HG03558 (cell line): ENCODE results near the gene DIS3L2.

ENCODE experiments used
- ATAC-seq: cut with Tn5 transposase; IDR thresholded peaks from one replicate; pipeline ENCODE4 v1.9.1; 2021; ENCODE audit warnings: moderate number of reproducible peaks; ENCODE audit not compliant: unreplicated experiment; ENCODE audit errors: extremely low read depth

Gene DIS3L2, protein sequence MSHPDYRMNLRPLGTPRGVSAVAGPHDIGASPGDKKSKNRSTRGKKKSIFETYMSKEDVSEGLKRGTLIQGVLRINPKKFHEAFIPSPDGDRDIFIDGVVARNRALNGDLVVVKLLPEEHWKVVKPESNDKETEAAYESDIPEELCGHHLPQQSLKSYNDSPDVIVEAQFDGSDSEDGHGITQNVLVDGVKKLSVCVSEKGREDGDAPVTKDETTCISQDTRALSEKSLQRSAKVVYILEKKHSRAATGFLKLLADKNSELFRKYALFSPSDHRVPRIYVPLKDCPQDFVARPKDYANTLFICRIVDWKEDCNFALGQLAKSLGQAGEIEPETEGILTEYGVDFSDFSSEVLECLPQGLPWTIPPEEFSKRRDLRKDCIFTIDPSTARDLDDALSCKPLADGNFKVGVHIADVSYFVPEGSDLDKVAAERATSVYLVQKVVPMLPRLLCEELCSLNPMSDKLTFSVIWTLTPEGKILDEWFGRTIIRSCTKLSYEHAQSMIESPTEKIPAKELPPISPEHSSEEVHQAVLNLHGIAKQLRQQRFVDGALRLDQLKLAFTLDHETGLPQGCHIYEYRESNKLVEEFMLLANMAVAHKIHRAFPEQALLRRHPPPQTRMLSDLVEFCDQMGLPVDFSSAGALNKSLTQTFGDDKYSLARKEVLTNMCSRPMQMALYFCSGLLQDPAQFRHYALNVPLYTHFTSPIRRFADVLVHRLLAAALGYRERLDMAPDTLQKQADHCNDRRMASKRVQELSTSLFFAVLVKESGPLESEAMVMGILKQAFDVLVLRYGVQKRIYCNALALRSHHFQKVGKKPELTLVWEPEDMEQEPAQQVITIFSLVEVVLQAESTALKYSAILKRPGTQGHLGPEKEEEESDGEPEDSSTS

DNA sequence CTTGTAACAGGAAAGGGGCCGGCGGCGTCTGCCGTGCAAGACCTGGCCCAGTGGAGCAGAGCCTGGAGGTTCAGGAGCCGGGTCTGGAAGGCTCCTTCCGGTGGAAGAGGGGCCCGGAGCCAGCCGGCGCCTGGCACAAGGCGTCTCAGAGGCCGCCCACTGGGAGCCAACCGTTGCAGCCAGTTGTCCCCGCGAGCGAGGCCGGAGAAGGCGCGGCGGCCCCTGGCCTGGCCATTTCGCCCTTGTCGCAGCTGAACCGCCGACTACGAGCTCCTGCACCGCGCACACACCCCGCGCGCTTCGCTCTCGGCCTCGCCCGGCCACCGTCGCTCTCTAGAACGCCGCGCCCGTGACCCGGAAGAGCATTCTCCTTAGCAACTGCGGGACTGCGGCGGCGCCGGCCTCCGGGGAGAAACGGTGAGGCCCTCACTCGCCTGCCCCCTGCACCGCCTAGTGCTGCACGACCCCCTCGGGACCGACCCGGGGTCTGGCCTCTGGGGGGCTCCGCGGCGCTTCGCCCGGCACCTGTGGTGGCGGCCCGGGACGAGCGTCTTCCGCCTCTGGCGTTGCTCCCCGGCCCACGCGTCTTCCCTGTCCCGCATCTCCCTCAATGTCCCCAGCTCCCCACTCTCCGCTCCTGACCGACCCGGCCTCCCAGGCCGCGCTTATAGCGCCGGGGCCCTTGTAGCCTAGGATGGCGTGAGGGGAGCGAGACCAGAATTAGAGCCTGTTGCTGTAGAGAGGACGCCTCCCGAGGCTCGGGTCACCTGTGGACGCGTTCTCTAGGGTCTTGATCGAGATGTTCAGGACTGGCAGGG lies at the start of gene DIS3L2:
DIS3L2 (plus strand) TSS at position 365 of the 818 bp plus-strand sequence. CDS start 53,215 bp downstream, outside the sequence.
- ATAC-seq, result peak; percentile 79

DNA sequence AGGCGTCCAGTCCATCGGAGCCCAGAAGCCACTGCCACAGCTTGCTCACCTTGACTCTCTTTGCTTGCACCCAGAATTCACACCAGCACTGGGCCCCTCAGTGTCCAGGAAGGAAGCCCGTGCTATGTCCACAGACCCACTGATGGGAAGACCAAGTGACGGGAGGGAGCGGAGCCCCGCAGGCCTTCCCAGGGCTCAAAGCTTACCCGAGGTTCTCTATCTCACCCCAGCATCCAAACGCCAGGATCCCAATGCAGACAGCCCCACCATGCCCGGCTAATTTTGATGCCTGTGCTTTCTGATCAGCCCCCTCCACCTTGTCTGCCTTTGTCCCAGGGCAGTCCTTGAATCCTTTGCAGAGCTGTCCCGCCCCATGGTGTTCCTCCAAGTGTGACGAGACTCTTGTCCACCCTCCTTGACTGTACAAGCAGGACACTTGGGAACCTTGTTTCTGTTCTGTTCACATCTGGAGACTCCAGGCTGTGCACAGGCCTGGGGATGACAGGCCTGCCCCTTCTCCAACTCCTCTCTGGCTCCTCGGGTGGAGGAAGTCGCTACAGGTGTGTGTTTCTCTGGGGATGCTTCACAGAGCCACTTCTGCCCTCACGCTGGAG lies 47.3 kb upstream of the DIS3L2 start:
- ATAC-seq, result no peak

DNA sequence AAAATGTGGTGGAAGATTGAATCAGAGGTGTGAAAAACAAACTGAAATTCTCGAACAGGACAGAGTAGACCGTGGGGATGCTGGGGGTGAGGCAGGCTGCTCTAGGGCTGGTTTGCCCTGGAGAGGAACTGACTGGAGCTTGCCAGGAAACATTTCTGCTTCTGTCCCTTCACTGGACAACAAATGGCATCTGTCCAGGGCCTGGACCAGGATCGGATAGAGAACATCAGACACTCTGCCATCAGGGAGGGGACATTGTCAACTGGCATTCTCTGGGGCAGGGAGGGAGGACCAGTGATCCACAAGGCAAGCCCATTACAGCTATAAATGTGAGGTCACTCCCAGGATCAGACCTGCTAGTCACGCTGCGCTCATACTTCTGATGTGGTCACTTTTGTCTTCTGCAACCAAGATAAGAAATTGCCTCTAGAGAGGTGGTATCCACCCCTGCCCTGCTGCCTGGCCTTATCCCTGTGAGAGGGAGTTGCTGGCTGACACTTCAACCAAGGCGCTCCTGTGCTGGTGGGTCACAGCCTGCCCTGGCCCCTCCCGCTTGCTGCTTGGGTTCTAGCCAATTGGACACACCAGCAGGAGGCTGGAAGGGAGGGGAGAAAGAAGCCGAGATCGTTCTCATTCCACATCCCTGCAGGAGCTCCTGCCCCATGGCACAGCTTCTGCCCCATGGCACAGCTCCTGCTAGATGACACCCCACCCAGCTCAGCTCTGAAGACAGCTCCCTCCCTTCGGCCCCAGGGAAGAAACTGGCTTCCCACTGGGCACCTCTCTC lies 44.0 kb upstream of the DIS3L2 start:
- ATAC-seq, result no peak

DNA sequence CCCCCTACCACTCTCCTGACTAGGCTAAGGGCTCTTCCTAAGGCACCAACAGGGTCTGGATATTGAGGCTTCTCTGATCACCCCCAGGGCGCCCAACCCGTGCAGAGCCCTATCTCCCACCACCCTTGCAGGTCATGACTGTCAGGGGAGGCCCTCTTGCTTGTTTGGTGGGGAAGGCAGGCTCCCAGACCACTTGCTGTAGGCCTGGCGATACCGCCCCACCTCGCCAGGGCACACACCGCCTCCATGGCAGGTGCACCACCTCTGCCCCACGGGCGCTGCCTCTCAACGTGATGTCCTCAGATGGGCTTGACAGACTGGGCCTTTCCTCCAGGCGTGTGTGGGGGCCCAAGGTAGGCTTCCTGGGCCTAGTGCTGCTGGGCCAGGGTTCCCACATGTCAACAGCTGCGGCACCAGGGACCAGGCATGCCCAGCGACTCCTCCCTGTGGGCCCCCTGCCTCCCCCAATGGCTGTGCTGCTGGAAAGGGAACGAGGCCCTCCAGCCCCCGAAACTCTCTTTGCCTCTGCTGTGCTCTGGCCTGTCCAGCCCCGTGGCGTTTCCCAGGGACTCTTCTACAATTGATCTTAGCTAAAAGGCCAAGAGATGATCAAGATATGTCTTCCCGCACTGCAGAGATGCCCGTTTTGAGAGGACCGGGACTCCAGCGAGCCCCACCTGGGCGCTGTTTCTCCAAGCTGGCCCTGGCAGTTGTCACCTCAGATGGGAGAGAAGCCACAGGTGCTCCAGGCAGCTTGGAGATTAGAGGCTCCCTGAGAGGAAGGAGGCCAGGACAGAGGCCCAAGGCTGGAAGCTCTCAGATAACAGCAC lies 42.8 kb upstream of the DIS3L2 start:
- ATAC-seq, result no peak

DNA sequence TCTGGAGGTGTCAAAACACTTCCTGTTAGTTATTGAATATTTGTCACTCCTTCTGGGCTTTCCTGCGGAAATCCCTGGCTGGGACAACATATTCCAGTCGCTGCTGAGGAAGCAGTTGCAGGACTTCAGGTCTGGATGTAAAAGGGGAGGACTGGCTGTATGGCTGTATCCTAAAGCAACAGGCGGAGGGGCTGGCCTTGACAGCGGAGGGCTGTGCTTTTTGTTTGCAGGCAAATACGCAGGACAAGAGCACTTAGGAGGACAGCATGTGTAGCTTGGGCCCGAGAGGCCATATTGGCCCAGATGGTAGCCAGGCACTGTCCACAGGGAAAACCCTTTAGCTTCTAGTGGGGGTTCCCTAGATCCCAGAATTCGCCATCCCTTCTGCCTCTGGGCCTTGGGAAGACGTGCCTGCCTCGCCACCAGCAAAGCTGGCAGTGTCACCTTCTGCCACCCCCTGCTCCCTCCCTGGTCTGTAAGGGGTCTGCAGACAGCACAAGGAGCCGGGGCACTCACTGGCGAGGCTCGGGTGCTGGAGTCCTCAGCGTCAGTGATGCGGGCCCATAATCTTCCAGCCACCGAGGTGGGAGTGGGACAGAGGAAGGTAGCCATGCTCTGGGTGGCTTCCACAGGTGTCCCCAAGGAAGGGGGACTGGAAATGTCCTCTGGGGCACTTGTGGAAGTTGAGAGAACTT lies 42.0 kb upstream of the DIS3L2 start:
- no peak for ATAC-seq

DNA sequence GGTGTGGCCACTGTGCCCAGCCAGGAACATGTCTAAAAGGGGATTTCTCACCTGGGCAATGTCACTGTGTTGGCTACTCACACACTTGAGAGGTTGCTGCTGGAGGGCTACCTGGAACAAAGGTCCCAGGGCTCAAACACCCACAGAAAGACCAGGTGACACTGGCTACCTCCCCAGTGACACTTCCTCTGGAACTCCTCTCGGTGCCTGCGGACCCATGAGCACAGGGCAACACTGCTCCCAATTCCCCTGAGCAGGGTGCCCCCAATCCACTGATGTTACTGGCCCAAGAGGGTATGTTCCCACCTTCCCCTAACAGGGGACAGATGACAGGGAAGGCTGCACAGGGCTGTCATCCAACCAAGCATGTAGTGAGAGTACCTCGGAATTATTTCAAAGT lies 41.1 kb upstream of the DIS3L2 start:
- ATAC-seq, result no peak

DNA sequence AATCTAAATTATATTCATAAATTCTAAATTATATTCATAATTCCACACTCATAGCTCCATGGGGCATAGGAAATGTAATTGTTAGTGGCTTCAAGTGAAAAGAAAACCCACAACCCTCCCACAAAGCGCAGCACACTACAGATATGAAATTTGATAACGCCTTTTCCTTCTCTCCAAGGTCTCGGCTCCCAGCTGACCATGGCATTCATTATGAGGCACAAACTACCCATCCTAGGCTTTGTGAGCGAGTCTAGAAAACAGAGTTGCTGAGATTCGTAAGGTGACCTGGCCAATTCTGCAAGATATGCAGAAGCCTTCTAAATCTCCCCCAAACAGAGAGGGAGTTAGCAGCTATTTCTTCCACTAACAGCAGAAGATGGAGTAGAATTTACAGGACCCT lies 40.7 kb upstream of the DIS3L2 start:
- no peak for ATAC-seq

DNA sequence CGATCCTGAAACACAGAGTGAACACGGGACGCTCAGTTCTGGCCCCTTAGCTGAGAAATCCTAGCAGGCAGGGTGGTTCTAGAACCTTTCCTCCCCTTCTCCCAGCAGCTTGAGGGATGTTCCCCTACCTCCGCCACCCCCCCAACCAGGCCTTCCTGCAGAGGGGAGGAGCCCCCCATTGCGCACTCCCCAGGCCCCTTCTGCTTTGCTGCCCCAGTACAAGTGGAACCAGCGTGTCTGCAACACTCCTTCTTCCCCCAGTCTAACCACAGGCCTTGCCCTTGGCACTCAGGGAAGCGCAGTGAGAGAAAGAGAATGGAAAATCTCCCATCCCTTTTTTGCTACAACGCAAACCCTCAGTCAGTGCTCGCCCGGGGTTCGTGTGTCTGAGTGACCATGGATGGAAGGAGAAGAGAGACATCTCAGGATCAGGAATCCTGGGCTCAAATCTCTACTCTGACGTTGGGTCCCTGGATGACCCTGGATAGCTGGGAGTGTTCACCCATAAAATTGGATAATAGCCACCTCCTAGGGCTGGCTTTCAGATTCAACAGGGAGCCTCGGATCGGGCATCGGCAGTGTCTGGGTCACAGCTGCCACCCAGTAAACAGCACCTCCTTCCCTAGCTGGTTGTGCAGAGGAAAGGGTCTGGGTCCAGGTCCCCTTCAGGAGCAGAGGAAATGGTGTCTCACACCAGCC lies 39.1 kb upstream of the DIS3L2 start:
- no peak for ATAC-seq

DNA sequence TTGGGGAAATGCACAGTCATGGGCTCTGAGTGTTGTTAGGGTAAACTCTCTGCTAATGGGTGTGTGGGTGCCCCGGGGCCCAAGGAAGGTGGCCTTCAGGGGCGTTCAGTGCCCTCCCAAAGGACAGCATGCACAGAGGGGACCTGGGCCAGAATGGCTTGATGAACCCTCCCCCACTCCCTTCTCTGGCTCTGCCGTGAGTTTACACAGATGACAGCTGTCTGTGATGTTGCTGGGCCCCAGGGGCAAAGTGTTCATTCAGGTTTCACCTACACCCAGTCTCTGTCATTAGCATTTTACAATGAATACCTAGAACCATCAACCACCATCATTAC lies 38.5 kb upstream of the DIS3L2 start:
- no peak for ATAC-seq

DNA sequence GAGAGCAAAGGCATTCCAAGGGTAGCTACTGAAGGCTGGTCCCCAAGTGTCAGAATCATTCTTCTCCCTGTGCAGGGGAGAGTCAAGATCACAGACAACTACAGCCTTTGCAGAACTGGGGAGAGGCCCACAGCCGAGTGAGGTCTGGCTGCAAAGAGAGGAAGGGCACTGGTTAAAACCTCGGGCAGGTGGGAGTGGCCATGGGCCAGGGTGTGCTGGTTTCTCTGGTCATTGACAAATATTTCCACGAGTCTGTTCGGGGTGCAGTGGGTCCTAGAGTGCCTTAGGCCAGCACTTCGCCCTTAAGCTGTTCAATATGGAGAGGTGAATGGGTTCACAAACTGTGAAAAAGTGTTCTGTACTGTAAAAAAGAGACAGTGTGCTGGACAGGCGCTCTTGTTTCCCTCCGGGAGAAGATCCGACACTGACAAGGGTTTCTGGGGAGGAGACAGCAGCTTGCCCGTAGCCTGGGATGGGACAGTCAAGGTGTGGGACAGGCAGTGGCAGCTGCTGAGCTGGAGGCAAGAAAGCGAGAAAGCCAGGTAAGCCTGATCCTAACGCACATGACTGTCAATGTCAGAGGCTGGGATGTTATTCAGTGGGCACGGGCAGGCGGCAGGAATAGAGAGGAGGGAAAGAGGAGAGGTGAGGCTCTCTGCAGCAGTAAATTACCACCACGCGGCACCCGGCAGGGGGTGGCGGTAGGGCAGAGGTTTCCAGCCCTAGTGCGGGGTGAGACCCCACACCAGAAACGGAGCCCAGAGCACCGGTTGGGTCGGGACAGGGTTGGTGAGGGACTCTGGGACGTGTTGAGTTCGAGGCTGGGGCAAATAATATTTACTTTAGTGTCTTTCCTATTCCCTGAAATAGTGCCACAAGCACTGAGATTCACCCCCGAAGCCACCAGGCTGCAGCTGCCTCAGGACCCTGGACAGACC lies 37.3 kb upstream of the DIS3L2 start:
- ATAC-seq, result no peak

DNA sequence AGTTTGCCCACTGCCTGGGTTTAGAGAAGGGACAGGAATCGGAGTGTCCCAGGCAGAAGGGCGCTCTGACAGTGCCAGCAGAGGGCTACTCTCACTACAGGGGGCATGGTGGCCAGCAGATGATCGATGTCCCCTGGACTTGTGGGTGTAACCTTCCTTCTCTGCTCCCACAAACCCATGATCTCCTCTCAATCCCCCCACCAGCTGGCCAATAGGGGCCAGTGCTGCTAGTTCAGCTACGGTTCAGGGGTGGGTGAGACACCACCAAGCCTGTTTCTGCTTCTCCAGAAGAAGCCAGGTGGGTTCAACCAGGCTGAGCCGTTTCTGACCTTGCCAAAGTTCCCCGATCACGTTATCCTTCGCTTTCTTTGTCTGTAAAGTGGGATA lies 36.6 kb upstream of the DIS3L2 start:
- ATAC-seq, result no peak

DNA sequence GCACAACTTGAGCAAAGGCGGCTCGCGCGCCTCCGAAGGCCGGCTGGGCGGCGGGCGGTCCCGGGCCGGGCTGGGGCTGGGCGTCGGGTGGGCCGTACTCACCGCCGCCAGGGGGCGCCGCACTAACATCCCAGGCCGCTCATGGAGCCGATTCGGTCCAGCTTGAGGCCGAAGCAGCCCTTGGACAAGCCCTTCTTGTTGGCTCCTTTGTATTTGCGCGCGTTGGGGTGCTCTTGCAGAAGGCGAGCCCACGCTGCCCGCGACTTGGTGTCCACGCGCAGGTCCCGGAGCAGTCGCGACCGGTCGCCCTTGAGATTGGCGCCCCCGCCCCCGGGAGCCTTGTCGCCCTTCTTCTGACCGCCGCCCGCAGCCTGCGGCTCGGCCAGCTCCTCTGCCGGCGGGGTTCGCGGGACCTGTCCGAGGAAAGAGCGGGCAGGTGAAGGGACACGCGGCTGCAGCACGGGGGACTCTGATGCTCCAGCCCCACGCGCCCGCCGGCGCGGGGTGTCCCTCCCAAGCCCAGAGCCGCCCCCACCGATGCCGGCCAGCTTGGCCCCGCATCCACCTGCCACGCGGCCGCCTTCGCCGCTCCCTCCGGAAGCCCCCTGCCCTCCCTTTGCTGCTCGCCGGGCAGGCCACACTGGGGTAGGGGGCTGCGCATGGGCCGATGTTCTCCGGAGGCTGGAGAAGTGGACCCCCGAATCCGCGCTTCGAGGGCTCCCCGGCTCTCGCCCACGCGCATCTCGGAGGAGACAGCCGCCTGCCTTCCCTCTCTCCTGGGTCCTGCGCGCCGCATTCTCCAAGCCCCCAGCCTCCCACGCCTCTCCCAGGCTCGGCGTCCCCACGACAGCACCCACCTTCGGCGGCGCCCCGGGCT lies 36.0 kb upstream of the DIS3L2 start:
- ATAC-seq, result no peak

DNA sequence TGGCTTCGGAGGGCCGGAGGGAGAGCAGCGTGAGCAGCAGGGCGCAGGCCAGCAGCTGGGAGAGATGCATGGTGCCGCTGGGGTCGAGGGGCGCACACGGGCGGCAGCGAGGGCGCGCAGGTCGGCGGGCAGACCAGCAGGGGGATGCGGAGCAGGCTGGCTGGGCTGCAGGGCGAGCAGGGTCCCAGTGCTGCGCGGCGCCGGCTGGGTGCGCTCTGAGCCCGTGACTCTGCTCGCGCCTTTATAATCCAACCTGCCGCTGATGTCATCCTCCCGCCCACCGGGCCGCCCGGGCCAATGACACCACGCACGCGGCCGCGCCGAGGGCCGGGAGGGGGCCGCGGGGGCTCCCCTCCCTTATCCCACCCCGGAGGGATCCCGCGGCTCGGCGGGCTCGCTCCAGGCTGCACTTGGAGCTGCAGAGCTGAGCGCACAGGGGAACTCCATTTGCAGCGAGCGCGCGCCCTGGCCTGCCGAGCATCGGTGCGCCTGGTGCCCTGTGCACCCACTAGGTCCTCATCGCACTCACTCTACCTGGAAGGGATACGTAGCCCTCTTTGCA lies 35.3 kb upstream of the DIS3L2 start, which contains the start of gene NPPC:
NPPC (minus strand) TSS at position 217 of the 562 bp plus-strand sequence; CDS start at position 70, 147 bp downstream.
- ATAC-seq, result no peak

DNA sequence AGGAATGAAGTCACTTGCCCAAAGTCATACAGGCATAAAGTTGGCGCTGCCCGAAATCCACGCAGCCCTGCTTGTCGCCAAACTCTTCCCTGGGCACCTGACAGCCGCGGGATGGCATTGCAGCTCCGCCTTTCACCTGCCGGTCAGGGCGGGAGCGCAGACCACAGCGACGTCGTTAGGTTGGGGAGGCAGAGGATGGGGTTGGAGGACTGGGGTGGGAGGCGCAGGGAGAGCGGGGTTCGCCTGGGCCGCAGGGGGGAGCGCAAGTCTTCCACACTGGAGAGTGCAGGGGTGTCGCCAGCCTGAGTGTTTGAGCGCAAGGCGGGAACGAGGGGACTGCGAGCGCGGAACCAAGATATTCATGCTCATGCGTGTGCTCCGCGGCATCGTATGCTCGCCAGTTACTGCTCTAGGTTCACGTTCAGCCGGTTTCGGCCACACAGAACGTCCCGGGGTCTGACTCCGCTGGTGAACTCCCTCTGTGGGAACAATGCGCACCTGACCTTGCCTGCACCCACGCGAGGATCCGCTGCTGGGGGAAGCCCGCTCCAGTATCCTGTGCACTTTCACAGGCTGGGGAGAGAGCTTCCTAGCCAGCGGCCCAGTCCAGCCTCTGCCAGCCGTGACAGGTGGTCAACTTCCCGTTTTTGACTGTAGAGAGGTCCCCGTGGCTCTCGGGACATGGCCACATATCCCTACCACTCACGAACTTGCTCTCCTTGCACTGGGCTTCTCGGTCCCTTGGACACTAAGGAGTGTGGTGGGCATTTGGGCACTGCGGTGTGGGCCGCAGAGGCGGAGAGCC lies 34.5 kb upstream of the DIS3L2 start:
- no peak for ATAC-seq
